Measurements from ENCODE around the gene ANO9. TPM values are rescaled to one million over a fixed set of nuclear protein-coding genes. Genes with fewer than 3 reads are reported as not detected.

The ANO9 gene
- total RNA-seq, 3 donors from 2014 or later (not counting 1 experiment from before 2014, with no cell fraction given), result 15.1 to 21.3 (median 15.1) TPM

DNA sequence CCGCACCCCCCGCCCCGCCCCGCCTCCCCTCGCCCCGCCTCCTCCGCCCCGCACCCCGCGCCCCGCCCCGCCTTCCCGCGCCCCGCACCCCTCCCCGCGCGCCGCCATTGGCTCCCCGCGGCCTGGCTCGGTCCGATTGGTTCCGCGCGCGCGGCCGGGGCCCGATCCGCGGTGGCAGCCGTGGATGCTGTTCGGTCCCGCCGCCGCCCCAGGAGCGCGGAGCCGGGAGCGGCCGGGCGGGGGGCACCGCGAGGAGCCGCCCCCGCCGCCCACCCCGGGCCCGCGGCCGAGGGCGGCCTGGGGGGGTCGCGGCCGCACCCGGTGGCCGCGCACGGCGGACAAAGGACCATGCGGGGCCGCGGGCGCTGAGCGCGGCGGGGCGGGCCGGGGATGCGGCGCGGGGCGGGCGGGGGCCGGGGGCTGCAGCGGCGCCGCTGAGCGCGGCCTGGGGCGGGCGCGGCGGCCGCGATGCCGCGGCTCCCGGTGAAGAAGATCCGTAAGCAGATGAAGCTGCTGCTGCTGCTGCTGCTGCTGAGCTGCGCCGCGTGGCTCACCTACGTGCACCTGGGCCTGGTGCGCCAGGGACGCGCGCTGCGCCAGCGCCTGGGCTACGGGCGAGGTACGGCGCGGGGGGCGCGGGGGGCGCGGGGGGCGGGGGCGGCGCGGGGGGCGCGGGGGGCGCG is 72.3 kb downstream of the ANO9 start, which contains the start of gene B4GALNT4:
Gene B4GALNT4 (plus strand): TSS at position 164 of the 683 bp plus-strand sequence. CDS start 305 bp downstream, at position 469.
- H3K27ac ChIP-seq (ENCODE audit: low read length), result no peak within 1 kb of the TSS
- peaks cover 21% of the 10 kb centered on the region for H3K27me3 ChIP-seq (ENCODE audit: control insufficient read depth, insufficient read depth, low read length)
- WGBS (ENCODE audit: insufficient coverage), result 2% methylated on average over 106 of the region's 118 CpGs
- H3K4me1 ChIP-seq (ENCODE audit: control insufficient read depth, insufficient read depth, low read length), result peaks cover 22% of the 10 kb centered on the region
- intact Hi-C loops (cut with micrococcal nuclease), result no loop called here
- Mint-ChIP-seq H3K4me3 (peak within 1 kb of the TSS; percentile 86), H3K27me3 (ENCODE audit: low read depth in 2 of 2) (peaks cover 17 to 34% of the 10 kb centered on the region in 2 donors), H3K36me3 (no peaks in the 10 kb centered on the region), H3K9me3 (no peaks in the 10 kb centered on the region), H3K27ac (peak within 1 kb of the TSS in 1 of 2 donors; percentile 70), H3K4me1 (peaks cover 14 to 35% of the 10 kb centered on the region in 2 donors)
- no peaks in the 10 kb centered on the region for H3K9me3 ChIP-seq (ENCODE audit: control insufficient read depth, insufficient read depth, low read length)
- no peak within 1 kb of the TSS for H3K4me3 ChIP-seq (ENCODE audit: low read length)
- no peaks in the 10 kb centered on the region for H3K36me3 ChIP-seq (ENCODE audit: control insufficient read depth, insufficient read depth, low read length)
- TF ChIP-seq, protein P1, sequence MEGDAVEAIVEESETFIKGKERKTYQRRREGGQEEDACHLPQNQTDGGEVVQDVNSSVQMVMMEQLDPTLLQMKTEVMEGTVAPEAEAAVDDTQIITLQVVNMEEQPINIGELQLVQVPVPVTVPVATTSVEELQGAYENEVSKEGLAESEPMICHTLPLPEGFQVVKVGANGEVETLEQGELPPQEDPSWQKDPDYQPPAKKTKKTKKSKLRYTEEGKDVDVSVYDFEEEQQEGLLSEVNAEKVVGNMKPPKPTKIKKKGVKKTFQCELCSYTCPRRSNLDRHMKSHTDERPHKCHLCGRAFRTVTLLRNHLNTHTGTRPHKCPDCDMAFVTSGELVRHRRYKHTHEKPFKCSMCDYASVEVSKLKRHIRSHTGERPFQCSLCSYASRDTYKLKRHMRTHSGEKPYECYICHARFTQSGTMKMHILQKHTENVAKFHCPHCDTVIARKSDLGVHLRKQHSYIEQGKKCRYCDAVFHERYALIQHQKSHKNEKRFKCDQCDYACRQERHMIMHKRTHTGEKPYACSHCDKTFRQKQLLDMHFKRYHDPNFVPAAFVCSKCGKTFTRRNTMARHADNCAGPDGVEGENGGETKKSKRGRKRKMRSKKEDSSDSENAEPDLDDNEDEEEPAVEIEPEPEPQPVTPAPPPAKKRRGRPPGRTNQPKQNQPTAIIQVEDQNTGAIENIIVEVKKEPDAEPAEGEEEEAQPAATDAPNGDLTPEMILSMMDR (IDR thresholded peaks at IDR 0.05), result no peak
- DNase-seq, result peak in 1 of 2 donors; percentile 66
- peak in 2 of 3 donors; percentile 51 to 53 for ATAC-seq

DNA sequence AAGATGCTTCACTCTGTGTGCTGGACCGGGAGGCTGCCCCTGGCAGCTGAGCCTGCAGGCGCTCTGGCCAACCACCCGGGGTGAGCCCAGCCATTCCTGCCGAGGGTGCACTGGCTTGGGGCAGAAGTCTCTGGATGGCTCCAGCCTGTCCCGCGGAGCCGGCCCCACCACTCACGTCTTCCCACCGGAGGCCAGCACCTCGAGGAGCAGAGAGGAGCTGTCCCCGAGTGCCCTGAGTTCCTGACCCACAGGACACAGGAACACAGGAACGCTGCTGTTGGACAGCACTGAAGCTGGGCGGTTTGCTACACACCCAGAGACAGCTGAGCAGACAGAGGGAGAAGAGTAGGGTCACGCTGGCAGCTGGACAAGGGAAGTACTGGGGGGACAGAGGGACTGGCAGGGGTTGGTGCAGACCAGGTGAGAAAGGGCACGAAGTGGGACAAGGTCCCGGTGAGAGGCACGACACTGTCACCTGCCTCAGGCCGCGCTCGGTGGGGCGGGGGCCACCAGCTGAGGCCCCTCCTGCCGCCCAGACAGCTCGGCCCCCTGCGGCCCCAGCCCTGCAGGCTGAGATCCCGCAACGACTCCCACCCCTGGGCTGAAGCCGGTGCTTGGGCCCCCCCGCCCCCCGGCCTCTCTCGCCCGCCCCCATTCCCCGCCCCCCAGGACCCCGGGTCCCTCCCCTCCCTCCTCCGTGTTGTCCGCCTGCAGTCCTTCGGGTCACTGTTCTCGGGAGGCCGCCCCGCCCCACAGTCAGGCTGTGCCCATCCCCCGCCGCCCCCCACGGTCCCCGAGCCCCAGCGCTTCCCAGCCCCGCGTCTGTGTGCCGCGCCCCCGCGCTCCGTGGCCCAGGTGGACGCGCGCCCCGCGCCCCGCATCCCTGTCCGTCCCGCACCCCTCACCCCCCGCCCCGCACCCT is 73.1 kb downstream of the ANO9 start:
- Mint-ChIP-seq H3K27ac (peak overlapping the region in 1 of 2 donors; percentile 70), H3K4me1 (peaks cover 18 to 34% of the 10 kb centered on the region in 2 donors), H3K36me3 (no peaks in the 10 kb centered on the region), H3K9me3 (no peaks in the 10 kb centered on the region), H3K4me3 (peak overlapping the region; percentile 86), H3K27me3 (ENCODE audit: low read depth in 2 of 2) (peaks cover 17 to 35% of the 10 kb centered on the region in 2 donors)
- ATAC-seq (no peak), DNase-seq (no peak)
- no peak overlapping the region for H3K4me3 ChIP-seq (ENCODE audit: low read length)
- no peak overlapping the region for H3K27ac ChIP-seq (ENCODE audit: low read length)
- H3K9me3 ChIP-seq (ENCODE audit: control insufficient read depth, insufficient read depth, low read length), result no peaks in the 10 kb centered on the region
- no peaks in the 10 kb centered on the region for H3K36me3 ChIP-seq (ENCODE audit: control insufficient read depth, insufficient read depth, low read length)
- 11% methylated on average over 29 of the region's 61 CpGs for WGBS (ENCODE audit: insufficient coverage)
- H3K27me3 ChIP-seq (ENCODE audit: control insufficient read depth, insufficient read depth, low read length), result peaks cover 21% of the 10 kb centered on the region
- TF ChIP-seq, protein P1 (IDR thresholded peaks at IDR 0.05), result no peak
- peaks cover 30% of the 10 kb centered on the region for H3K4me1 ChIP-seq (ENCODE audit: control insufficient read depth, insufficient read depth, low read length)
- intact Hi-C loops (cut with micrococcal nuclease), result no loop called here

DNA sequence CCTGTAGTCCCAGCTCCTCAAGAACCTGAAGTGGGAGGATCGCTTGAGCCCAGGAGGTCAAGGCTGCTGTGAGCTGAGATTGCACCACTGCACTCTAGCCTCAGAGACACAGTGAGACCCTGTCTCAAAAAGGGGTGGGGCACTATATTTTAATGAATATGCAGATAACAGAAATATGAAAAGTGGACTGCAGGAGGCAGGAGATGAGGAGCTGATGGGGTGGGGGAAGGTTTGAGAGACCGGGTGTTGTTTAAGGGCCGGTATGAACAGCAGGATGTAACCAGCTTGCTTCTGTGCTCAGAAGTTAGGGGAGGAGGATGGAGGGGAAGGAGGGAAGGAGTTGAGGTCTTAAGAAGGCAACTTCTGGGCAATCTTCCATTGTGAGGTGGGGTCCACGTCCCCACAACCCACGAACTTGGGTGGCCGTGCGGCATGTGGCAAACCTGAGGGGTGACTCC is 73.8 kb downstream of the ANO9 start:
- 38% methylated on average over 7 of the region's 7 CpGs for WGBS (ENCODE audit: insufficient coverage)
- Histone ChIP-seq H3K27ac (ENCODE audit: low read length) (no peak overlapping the region), H3K9me3 (ENCODE audit: control insufficient read depth, insufficient read depth, low read length) (no peaks in the 10 kb centered on the region), H3K4me3 (ENCODE audit: low read length) (no peak overlapping the region), H3K36me3 (ENCODE audit: control insufficient read depth, insufficient read depth, low read length) (no peaks in the 10 kb centered on the region), H3K27me3 (ENCODE audit: control insufficient read depth, insufficient read depth, low read length) (peaks cover 21% of the 10 kb centered on the region), H3K4me1 (ENCODE audit: control insufficient read depth, insufficient read depth, low read length) (peaks cover 37% of the 10 kb centered on the region)
- H3K27me3 Mint-ChIP-seq (ENCODE audit: low read depth in 2 of 2), result peaks cover 17 to 35% of the 10 kb centered on the region in 2 donors
- TF ChIP-seq, protein P1 (IDR thresholded peaks at IDR 0.05), result no peak
- no peaks in the 10 kb centered on the region for H3K36me3 Mint-ChIP-seq
- peaks cover 18 to 33% of the 10 kb centered on the region in 2 donors for H3K4me1 Mint-ChIP-seq
- H3K27ac Mint-ChIP-seq, result no peak overlapping the region
- H3K9me3 Mint-ChIP-seq, result no peaks in the 10 kb centered on the region
- DNase-seq (no peak), ATAC-seq (no peak)
- intact Hi-C loops (cut with micrococcal nuclease), result no loop called here
- H3K4me3 Mint-ChIP-seq, result peak overlapping the region; percentile 86

Other genes starting within 250 kb of the ANO9 start
- 1 to 10 TPM in 1 of 3 donors, under 1 TPM in 1, not detected in 1; 0.73 to 2.1 TPM for gene SCGB1C1, start 248.9 kb downstream of the ANO9 start, total RNA-seq
- 10 to 100 TPM; 32.4 to 44.1 (median 35.8) TPM for gene BET1L, start 234.6 kb downstream of the ANO9 start, total RNA-seq
- 100 to 1,000 TPM; 102 to 153 (median 106) TPM for gene RIC8A, start 234.3 kb downstream of the ANO9 start, total RNA-seq
- 10 to 100 TPM; 20.1 to 24.2 (median 21.2) TPM for gene SIRT3, start 205.7 kb downstream of the ANO9 start, total RNA-seq
- 100 to 1,000 TPM in 2 of 3 donors, 10 to 100 TPM in 1; 94.6 to 111 (median 104) TPM for gene PSMD13, start 205.0 kb downstream of the ANO9 start, total RNA-seq
- 1 to 10 TPM; 1.7 to 3.0 (median 2.3) TPM for gene NLRP6, start 163.6 kb downstream of the ANO9 start, total RNA-seq
- gene PGGHG, start 152.9 kb downstream of the ANO9 start, total RNA-seq, result 100 to 1,000 TPM; 130 to 237 (median 153) TPM
- not detected for gene IFITM5, start 142.5 kb downstream of the ANO9 start, total RNA-seq
- 1,000 to 10,000 TPM; 1,080 to 1,421 (median 1,273) TPM for gene IFITM2, start 134.2 kb downstream of the ANO9 start, total RNA-seq
- 100 to 1,000 TPM; 540 to 809 (median 710) TPM for gene IFITM1, start 128.0 kb downstream of the ANO9 start, total RNA-seq
- 100 to 1,000 TPM in 1 of 3 donors, 10 to 100 TPM in 2; 64.0 to 165 (median 93.6) TPM for gene IFITM3, start 121.2 kb downstream of the ANO9 start, total RNA-seq
- gene B4GALNT4, start 72.5 kb downstream of the ANO9 start, total RNA-seq, result 1 to 10 TPM in 2 of 3 donors, under 1 TPM in 1; 0.66 to 1.5 (median 1.5) TPM
- under 1 TPM in 2 of 3 donors, not detected in 1; 0.29 to 0.56 TPM for gene PKP3, start 47.8 kb downstream of the ANO9 start, total RNA-seq
- 100 to 1,000 TPM; 619 to 690 (median 666) TPM for gene SIGIRR, start 27.0 kb downstream of the ANO9 start, total RNA-seq
- gene PTDSS2, start 8.3 kb upstream of the ANO9 start, total RNA-seq, result 10 to 100 TPM; 21.5 to 25.1 (median 23.4) TPM
- 100 to 1,000 TPM; 113 to 120 (median 118) TPM for gene RNH1, start 65.2 kb upstream of the ANO9 start, total RNA-seq
- 10 to 100 TPM; 27.6 to 35.0 (median 30.6) TPM for gene HRAS, start 93.6 kb upstream of the ANO9 start, total RNA-seq
- gene LRRC56, start 95.5 kb upstream of the ANO9 start, total RNA-seq, result 1 to 10 TPM; 1.5 to 2.4 (median 2.2) TPM
- gene LMNTD2, start 118.7 kb upstream of the ANO9 start, total RNA-seq, result 1 to 10 TPM; 3.5 to 5.2 (median 5.0) TPM
- gene RASSF7, start 119.0 kb upstream of the ANO9 start, total RNA-seq, result 10 to 100 TPM; 19.0 to 21.7 (median 20.0) TPM
- 10 to 100 TPM; 46.1 to 52.0 (median 46.9) TPM for gene PHRF1, start 134.5 kb upstream of the ANO9 start, total RNA-seq
- 10 to 100 TPM; 63.3 to 97.3 (median 77.3) TPM for gene IRF7, start 173.9 kb upstream of the ANO9 start, total RNA-seq
- not detected for gene CDHR5, start 182.9 kb upstream of the ANO9 start, total RNA-seq
- not detected for gene SCT, start 185.2 kb upstream of the ANO9 start, total RNA-seq
- gene DRD4, start 195.3 kb upstream of the ANO9 start, total RNA-seq, result 1 to 10 TPM in 1 of 3 donors, under 1 TPM in 2; 0.49 to 1.2 (median 0.61) TPM

All from natural killer cell (primary cell).